NT2/D1 (cell line): ENCODE results near the gene HJURP.

Source experiments
- YY1 ChIP-seq: IDR thresholded peaks from 2 replicates; pipeline ENCODE4 v1.6.1; 2011; ENCODE audit not compliant: insufficient read length, insufficient read depth
- ZNF274 ChIP-seq: IDR thresholded peaks from 2 replicates; pipeline ENCODE4 v1.6.1; 2011; ENCODE audit warnings: mild to moderate bottlenecking, low read depth, low read length

DNA sequence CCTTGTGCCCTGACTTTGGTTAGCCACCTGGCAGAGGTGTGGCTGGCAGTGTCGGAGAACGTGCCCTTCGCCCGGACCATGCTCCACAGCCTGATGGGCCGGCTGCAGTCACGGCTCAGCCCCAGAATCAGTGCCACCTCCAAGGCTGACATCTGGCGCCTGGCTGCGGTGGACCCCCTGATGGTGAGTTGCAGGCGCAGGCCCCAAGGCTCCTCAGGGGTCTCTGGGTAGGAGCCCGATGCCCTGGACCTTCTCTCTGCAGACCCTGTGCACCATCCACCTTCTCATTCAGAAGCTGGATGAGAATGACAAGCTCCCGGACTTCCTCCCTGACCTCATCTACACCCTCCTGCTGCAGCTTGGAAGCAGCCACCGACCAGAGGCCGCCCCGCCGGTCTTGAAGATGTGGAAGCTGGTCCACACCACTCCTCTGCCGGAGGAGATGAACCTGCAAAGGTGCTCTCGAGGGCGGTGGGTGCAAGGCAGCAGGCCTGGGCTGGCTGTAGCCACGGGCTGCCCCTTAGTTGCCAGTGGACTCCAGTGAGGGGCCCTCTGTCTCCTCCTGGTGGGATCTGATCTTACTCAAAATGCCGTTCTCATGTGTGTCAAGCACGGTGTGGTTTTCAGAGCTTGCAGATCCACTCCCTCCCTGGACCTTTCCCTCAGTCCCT, 32.1 kb downstream of the HJURP start:
- TF ChIP-seq YY1 (no peak), ZNF274 (no peak)
